ENCODE measurements around the gene NDUFAF2.
"Not testable (repeated sequence)": the region's sequence is repeated elsewhere in the genome, so short reads cannot be mapped to it uniquely, and the experiment has no call there.

The NDUFAF2 gene

GRCh38 chr5:60960591-60960990, 15.6 kb downstream of the NDUFAF2 start:
- Histone ChIP-seq H3K4me3 (no peak overlapping the region), H3K27ac (no peak overlapping the region)
- TF ChIP-seq, protein P1, sequence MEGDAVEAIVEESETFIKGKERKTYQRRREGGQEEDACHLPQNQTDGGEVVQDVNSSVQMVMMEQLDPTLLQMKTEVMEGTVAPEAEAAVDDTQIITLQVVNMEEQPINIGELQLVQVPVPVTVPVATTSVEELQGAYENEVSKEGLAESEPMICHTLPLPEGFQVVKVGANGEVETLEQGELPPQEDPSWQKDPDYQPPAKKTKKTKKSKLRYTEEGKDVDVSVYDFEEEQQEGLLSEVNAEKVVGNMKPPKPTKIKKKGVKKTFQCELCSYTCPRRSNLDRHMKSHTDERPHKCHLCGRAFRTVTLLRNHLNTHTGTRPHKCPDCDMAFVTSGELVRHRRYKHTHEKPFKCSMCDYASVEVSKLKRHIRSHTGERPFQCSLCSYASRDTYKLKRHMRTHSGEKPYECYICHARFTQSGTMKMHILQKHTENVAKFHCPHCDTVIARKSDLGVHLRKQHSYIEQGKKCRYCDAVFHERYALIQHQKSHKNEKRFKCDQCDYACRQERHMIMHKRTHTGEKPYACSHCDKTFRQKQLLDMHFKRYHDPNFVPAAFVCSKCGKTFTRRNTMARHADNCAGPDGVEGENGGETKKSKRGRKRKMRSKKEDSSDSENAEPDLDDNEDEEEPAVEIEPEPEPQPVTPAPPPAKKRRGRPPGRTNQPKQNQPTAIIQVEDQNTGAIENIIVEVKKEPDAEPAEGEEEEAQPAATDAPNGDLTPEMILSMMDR (IDR thresholded peaks at IDR 0.05): no peak
- no peak for DNase-seq (ENCODE audit: low spot score)

DNA sequence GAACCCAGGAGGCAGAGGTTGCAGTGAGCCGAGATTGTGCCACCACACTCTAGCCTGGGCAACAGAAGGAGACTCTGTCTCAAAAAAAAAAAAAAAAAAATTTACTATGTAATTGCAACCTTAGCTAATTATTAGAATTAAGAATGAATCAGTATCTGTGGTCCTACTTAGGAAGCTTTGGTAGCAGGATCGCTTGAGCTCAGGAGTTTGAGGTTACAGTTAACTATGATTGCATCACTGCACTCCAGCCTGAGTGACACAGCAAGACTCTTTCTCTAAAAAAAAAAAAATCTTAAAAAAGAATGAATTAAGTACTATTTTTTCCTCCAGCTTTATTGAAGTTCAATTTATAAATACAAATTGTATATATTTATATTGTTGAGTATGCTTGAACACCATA, 16.7 kb downstream of the NDUFAF2 start:
- H3K27ac ChIP-seq: no peak overlapping the region
- TF ChIP-seq, protein P1 (IDR thresholded peaks at IDR 0.05): no peak
- DNase-seq (ENCODE audit: low spot score): no peak
- H3K4me3 ChIP-seq: no peak overlapping the region

DNA sequence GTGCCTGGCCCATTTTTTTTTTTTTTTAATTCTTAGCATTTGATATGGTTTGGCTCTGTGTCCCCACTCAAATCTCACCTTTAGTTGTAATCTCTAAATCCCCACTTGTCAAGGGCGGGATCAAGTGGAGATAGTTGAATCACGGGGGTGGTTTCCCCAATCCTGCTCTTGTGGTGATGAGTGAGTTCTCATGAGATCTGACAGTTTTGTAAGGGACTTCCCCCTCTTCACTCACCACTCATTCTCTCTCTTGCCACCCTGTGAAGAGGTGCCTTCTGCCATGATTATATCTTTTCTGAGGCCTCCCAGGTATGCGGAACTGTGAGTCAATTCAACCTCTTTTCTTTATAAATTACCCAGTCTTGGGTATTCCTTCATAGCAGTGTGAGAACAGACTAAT, 27.2 kb downstream of the NDUFAF2 start:
- no peak for DNase-seq (ENCODE audit: low spot score)
- Histone ChIP-seq H3K4me3 (no peak overlapping the region), H3K27ac (no peak overlapping the region)
- TF ChIP-seq, protein P1 (IDR thresholded peaks at IDR 0.05): no peak

DNA sequence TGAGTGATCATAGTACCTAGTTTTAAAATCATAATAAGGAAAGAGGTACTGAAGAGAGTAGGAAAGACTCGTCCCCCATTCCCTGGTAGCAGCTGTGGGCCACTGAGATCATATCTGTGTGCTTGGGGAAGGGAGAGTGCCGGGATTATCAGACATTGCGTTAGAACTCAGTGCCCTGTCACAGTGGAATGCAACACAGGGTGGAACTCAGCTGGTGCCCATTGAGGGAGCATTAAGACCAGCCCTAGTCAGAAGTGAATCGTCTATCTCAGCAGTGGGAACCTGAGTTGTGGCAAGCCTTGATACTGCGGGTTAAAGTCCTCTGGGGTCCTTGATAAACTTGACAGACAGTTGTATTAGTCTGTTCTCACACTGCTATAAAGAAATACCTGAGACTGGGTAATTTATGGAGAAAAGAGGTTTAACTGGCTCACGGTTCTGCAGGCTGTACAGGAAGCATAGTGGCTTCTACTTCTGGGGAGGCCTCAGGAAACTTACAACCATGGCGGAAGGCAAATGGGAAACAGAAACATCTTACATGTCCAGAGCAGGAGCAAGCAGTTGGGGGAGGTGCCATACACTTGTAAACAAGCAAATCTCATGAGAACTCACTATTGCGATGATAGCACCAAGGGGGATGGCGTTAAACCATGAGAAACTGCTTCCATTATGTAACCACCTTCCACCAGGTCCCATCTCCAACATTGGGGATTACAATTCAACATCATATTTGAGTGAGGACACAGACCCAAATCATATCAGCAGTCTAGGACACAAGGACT, 33.1 kb downstream of the NDUFAF2 start:
- TF ChIP-seq, protein P1 (IDR thresholded peaks at IDR 0.05): no peak
- H3K4me3 ChIP-seq: no peak overlapping the region
- H3K27ac ChIP-seq: no peak overlapping the region
- DNase-seq (ENCODE audit: low spot score): no peak

DNA sequence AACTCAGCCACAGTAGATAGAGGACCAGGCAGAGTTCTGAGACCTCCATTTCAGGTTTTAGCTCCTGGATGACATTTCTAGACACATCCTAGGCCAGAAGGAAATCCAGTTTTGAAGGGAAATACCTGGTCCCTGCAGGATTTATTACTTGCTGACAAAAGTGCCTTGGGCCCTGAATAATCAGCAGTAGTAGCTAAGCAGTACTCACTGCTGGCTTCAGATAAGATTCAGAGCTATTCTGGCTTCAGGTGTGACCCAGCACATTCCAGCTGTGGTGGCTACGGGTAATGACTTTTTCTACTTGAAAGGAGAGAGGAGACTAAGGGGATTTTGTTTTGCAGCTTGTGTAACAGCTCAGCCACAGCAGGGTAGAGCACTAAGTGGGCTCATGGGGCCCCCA, 34.0 kb downstream of the NDUFAF2 start:
- TF ChIP-seq, protein P1 (IDR thresholded peaks at IDR 0.05): no peak
- no peak for DNase-seq (ENCODE audit: low spot score)
- Histone ChIP-seq H3K4me3 (no peak overlapping the region), H3K27ac (no peak overlapping the region)

DNA sequence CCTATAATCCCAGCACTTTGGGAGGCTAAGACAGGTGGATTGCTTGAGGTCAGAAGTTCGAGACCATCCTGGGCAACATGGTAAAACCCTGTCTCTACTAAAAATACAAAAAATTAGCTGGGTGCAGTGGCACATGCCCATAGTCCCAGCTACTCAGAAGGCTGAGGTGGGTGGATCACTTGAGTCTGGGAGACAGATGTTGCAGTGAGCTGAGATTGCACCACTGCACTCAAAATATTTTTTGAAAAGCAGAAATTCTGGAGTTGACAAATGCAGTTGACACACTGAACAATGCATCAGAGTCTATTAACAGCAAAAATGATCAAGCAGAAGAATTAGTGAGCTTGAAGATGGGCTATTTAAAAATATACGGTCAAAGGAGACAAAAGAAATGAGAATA, 35.5 kb downstream of the NDUFAF2 start:
- TF ChIP-seq, protein P1 (IDR thresholded peaks at IDR 0.05): no peak
- no peak overlapping the region for H3K27ac ChIP-seq
- no peak overlapping the region for H3K4me3 ChIP-seq
- no peak for DNase-seq (ENCODE audit: low spot score)

DNA sequence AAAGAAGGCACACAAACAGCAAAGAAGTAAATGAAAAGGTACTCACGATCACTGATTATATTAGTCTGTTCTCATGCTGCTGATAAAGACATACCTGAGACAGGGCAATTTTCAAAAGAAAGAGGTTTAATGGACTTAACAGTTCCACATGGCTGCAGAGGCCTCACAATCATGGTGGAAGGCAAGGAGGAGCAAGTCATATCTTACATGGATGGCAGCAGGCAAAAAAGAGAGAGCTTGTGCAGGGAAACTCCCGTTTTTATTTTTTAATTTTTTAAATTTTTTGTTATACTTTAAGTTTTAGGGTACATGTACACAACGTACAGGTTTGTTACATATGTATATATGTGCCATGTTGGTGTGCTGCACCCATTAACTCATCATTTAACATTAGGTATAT, 37.1 kb downstream of the NDUFAF2 start:
- not testable (repeated sequence) for H3K27ac ChIP-seq; H3K4me3 ChIP-seq; DNase-seq (ENCODE audit: low spot score)

All from coronary artery (tissue), 2 donors.